Mesodermal cell (in vitro differentiated cells): ENCODE measurements around the gene MGRN1.

Experiments used
- H3K27ac ChIP-seq: 2 replicates; pipeline ENCODE4 v1.7.0; 2013; ENCODE audit warnings: mild to moderate bottlenecking, low read depth, low read length, moderate library complexity; ENCODE audit not compliant: severe bottlenecking
- H3K36me3 ChIP-seq: 2 replicates; pipeline ENCODE4 v1.7.1; 2013; ENCODE audit warnings: mild to moderate bottlenecking, low read length, moderate library complexity; ENCODE audit not compliant: control insufficient read depth, insufficient read depth
- H3K4me1 ChIP-seq: one replicate; pipeline ENCODE4 v1.7.1; 2013; ENCODE audit warnings: mild to moderate bottlenecking, low read length; ENCODE audit not compliant: insufficient read depth, control insufficient read depth, poor library complexity, severe bottlenecking
- H3K4me3 ChIP-seq: 2 replicates; pipeline ENCODE4 v1.7.0; 2013; ENCODE audit warnings: low read length, control low read depth, mild to moderate bottlenecking; ENCODE audit not compliant: insufficient read depth, poor library complexity, severe bottlenecking; ENCODE audit errors: extremely low read depth
- H3K9me3 ChIP-seq: 2 replicates; pipeline ENCODE4 v1.7.1; 2013; ENCODE audit warnings: mild to moderate bottlenecking, low read length, moderate library complexity; ENCODE audit not compliant: control insufficient read depth
- WGBS, 2 experiments: methylation state at CpG; one replicate each; pipeline ENCODE4 v1.1.5; 2013; ENCODE audit warnings: missing lambda C conversion rate in 2 of 2; ENCODE audit not compliant: insufficient coverage in 2 of 2; 5-methylcytosine and 5-hydroxymethylcytosine counted together

The MGRN1 gene

DNA sequence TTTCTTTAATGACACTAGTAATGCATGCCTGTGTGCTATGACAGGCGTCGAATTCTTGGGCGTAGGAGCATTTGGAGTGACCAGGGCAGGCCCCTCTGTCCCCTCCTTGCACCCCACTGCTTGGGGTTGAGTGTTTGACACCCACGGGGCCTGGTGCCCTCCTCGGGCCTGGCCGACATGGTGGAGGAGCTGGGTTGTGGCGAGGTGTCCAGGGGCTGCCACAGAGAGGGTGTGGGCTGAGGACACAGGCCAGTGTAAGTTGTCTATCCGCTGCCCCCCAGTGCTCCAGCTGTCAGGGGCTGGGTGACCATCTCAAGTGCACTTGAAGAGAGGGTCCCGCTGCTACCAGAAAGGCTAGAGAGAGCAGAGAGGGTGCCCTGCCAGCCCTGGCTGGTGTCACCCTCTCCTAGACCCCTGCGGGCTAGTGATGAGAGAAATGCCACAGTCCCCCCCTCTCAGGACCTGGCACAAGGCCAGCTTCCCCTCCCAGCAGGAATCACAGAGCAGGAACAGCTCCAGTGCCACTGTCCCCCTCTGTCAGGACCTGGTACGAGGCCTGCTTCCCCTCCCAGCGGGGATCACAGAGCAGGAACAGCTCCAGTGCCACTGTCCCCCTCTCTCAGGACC lies 30.5 kb downstream of the MGRN1 start:
- peaks cover 83% of the 10 kb centered on the region for H3K36me3 ChIP-seq

GRCh38 chr16:4655801-4656200 lies 31.2 kb downstream of the MGRN1 start:
- 93 to 96% methylated on average over 6 of the region's 6 CpGs for WGBS, 2 experiments
- Histone ChIP-seq H3K4me3 (no peak overlapping the region), H3K36me3 (peaks cover 83% of the 10 kb centered on the region), H3K27ac (no peak overlapping the region), H3K9me3 (no peaks in the 10 kb centered on the region), H3K4me1 (no peaks in the 10 kb centered on the region)

More for the DNA sequence above, 30.5 kb downstream of the MGRN1 start:
- H3K4me1 ChIP-seq: no peaks in the 10 kb centered on the region
- no peak overlapping the region for H3K27ac ChIP-seq
- H3K9me3 ChIP-seq: no peaks in the 10 kb centered on the region
- H3K4me3 ChIP-seq: no peak overlapping the region
- WGBS, 2 experiments: 97 to 100% methylated on average over 11 of the region's 12 CpGs

- Histone ChIP-seq H3K9me3 (no peaks in the 10 kb centered on the region), H3K27ac (no peak overlapping the region), H3K36me3 (peaks cover 79% of the 10 kb centered on the region), H3K4me3 (no peak overlapping the region), H3K4me1 (no peaks in the 10 kb centered on the region)
- WGBS, 2 experiments: 95% methylated on average over 10 to 11 of the region's 12 CpGs
Observed at GRCh38 chr16:4656221-4656620, 31.6 kb downstream of the MGRN1 start.

DNA sequence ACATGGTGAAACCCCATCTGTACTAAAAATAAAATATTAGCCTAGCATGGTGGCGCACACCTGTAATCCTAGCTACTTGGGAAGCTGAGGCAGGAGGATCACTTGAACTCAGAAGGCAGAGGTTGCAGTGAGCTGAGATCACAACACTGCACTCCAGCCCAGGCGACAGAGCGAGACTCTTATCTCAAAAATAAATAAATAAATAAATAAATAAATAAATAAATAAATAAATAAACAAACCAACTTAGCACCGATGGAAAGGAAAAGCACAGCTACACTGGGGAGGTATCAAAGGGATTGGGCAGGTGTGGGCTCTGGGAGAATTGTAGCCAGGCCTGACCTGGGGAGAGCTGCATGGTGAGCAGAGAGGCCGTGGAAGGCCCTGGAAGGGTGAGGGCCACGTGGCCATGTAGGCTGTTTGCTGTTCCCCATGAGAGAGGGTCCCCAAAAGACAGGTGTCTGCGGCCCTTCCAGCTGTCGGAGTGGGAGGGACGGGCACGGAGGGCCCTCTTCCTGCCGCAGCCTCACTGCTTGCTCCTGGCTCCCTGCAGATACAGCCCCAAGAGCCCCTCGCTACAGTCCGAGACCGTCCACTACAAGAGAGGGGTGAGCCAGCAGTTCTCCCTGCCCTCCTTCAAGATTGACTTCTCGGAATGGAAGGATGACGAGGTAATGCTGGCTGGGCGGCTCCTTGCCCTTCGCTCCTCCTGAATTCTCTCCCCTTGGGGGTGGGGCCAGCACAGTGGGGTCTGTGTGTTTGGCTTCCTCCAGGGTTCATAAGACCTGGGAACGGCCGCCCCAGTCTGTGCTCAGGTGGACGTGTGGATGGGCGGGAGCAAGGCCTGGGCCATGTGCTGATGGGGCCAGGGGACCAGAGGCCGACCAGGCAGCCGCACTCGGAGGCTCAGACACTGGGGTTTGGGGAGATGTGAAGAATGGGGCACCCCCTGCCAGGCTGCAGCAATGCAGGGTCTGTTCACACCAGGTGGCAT lies 32.4 kb downstream of the MGRN1 start:
- WGBS, 2 experiments: 96 to 98% methylated on average over 19 to 21 of the region's 25 CpGs
- H3K4me1 ChIP-seq: no peaks in the 10 kb centered on the region
- H3K4me3 ChIP-seq: no peak overlapping the region
- H3K36me3 ChIP-seq: peaks cover 71% of the 10 kb centered on the region
- peak overlapping the region; percentile 23 for H3K27ac ChIP-seq
- no peaks in the 10 kb centered on the region for H3K9me3 ChIP-seq

GRCh38 chr16:4659363-4660353 lies 35.0 kb downstream of the MGRN1 start:
- 95 to 96% methylated on average over 25 to 28 of the region's 29 CpGs for WGBS, 2 experiments

DNA sequence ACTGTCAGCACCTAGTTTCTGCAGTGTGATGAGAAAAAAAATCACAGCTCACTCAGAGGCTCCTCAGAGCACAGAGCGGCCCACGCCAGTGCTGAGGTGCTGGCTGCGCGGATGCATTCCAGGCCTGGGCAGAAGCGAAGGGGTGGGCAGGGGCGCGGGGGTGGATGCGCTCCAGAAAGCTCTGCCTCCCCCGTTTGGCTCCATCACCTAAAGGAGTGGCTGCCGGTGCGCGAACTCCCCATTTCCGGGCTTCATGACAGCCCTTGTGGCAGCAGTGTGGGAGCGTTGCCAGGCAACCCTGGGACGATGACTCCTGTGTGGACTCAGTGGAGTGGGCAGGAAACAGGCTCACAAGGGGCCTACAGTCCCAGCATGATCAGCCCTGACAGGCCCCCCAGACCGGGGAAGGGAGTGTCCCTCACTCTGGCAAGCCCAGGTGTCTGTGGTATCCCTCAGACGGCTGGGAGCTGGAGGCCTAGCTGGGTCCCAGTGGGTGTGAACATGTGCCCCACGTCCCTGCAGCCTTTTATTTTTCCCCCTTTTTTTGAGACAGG lies 35.9 kb downstream of the MGRN1 start:
- 92 to 94% methylated on average over 17 to 18 of the region's 18 CpGs for WGBS, 2 experiments
- Histone ChIP-seq H3K4me3 (no peak overlapping the region), H3K36me3 (peaks cover 64% of the 10 kb centered on the region), H3K27ac (peak overlapping the region; percentile 29), H3K4me1 (no peaks in the 10 kb centered on the region), H3K9me3 (no peaks in the 10 kb centered on the region)

More at GRCh38 chr16:4659363-4660353, 35.0 kb downstream of the MGRN1 start:
- Histone ChIP-seq H3K27ac (peak overlapping the region; percentile 29), H3K36me3 (peaks cover 64% of the 10 kb centered on the region), H3K4me3 (no peak overlapping the region), H3K9me3 (no peaks in the 10 kb centered on the region), H3K4me1 (no peaks in the 10 kb centered on the region)

DNA sequence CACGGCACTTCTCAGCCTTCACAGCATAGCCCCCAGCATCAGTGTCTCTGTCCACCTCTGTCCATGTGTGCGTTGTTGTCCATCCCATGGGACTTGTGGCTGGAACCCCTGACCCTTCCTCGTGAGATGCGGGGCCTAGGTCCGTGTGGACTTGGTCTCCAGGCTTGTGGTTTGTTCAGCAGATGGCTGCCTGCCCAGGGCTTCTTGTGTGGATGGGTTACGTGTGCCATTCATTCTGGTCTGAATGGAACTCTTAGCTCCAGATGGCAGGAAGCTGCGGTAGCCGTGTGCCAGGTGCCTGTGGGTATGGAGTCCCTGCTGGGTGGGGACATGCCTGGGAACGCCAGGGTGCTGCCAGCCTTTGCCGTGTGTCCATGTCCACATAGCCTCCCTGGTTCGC lies 37.0 kb downstream of the MGRN1 start:
- H3K9me3 ChIP-seq: no peaks in the 10 kb centered on the region
- 93% methylated on average over 9 to 11 of the region's 11 CpGs for WGBS, 2 experiments
- H3K27ac ChIP-seq: no peak overlapping the region
- H3K4me1 ChIP-seq: no peaks in the 10 kb centered on the region
- peaks cover 67% of the 10 kb centered on the region for H3K36me3 ChIP-seq
- H3K4me3 ChIP-seq: no peak overlapping the region

DNA sequence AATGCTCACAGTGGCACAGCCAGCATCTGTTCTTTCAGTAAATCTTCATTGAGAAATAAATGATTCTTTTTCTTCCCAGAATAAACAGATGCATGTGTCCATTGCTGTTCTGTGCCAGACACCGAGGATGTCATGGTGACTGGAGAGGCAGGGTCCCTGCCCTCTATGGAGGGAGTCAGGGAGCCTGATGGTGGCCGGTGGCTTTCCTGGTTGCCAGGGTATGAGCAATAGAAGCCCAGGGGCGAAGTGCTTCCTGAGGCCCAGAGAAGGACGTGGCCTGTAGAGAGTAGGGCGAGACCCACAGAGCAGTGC lies 38.8 kb downstream of the MGRN1 start:
- no peaks in the 10 kb centered on the region for H3K4me1 ChIP-seq
- no peak overlapping the region for H3K4me3 ChIP-seq
- peaks cover 70% of the 10 kb centered on the region for H3K36me3 ChIP-seq
- H3K27ac ChIP-seq: no peak overlapping the region
- 89 to 100% methylated on average over 2 to 5 of the region's 5 CpGs for WGBS, 2 experiments
- no peaks in the 10 kb centered on the region for H3K9me3 ChIP-seq

DNA sequence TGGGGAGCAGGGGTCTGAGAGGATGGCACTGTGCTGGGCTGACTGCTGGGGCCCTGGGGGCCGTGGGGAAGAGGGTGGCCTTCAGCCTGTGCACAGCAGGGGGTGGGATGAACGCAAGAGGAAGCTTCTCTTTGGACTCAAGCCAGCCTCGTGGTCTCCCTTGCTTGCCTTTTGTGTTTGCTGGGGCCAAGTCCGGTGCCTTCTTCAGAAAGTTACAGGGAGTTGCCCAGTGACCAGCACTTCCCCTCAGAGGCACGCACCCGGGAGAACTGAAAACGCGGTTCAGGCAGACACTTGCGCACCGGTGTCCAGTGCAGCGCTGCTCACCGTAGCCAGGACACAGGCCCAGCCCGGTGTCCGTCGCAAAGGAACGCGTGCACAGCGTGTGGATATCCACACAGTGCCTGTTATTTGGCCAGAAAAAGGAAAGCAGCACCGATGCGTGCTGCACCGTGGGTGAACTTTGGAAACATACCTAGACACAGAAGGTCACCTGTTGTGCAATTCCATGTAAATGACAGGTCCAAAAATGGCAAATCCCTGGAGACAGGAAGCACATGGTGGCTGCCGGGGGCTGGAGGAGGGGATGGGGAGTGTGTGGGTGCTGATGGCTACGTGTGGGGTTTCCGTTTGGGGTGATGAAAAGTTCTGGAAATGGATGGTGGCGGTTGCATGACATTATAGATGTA lies 39.3 kb downstream of the MGRN1 start:
- Histone ChIP-seq H3K36me3 (peaks cover 70% of the 10 kb centered on the region), H3K4me1 (no peaks in the 10 kb centered on the region), H3K27ac (no peak overlapping the region), H3K9me3 (no peaks in the 10 kb centered on the region), H3K4me3 (no peak overlapping the region)
- 96% methylated on average over 24 to 25 of the region's 25 CpGs for WGBS, 2 experiments
